Islet precursor cell (in vitro differentiated cells): ENCODE results near the gene PHF12.

Source experiments
- DNase-seq: peaks from one replicate; pipeline ENCODE4 v3.0.0-alpha.2; 2018

The PHF12 gene

DNA sequence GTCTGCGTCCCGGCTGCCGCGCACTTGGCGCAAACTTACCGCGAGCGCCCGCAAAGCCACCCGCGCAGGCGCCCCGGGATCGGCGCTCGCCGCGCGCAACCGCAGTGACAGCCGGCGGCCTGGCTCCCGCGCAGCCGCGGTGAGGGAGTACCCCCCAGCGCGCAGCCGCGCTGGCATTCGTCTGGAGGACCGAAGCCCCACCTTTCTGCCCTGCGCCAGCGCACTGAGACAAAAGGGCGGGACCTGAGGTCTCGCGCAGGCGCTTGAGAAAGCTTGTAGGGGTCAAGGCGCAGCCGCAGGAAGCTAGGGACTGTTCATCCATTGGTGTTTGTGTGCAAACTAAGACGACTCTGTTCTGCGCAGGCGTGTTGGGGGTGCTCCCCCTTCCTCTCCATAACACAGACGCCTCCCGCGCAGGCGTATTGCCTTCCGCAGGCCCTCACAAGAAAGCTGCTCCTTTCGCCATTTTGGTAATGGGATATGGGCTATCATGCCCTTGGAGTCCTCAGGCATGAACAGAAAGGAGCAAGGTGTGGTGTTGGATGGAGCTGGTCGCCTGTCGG is at the start of gene PHF12:
Gene PHF12 (minus strand): TSS at position 91 of the 563 bp plus-strand sequence. CDS start 558 bp downstream, outside the sequence.
- peak; percentile 100 for DNase-seq

DNA sequence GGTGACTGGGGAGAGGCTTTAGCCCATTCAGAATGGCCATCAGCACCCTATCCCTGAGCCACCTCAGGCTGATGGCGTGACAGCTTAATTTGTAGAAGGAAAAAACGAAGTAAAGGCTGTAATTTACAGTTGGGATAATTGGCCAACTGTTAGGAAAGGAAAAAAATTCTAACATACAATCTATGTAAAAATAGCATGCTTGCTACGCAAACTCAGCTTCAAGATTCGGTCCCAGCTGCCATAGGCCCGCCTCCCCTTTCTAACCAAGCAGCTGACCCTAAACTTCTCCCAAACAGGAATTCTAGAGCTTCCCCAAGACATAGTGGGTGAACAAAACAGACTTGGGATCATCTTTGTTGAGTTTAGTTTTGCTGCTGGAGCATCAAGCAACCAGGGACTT is 49.7 kb upstream of the PHF12 start:
- no peak for DNase-seq

DNA sequence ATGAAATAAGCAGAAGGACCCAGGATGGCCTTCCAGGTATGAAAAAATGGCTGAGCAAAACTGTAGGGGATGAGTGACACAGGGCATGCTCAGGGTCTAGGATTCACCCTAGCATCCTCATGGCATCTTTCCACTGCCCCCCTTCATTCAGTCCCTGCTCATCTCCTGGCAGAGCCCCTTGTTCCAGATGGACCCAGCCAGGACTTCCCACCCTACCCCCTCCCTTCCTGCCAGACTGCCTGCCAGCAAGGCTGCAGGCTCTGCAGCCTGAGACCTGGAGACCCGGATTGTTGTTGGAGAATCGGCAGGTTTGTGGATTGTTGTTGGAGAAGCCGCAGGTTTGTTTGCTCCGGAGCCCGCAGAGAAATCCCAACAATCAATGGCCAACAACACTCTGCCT is 47.9 kb upstream of the PHF12 start:
- DNase-seq = no peak

DNA sequence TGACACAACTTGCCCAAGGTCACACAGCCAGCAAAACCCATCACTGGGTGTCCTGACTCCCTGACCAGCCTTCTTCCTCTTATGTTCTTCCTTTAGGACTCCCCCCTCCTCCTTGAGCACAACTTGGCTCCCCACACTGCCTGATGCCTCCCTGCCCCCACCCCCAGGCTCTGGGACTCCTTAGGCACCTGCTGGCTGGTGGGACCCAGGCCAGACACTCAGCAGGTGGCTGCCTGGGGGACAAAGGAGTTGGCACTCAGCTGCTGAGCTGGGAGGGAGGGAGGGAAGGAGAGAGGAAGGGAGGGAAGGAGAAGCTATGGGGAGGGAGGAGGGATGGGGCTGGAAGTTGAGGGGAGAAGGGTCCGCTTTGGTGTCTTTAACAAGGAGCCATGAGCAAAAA is 46.5 kb upstream of the PHF12 start:
- DNase-seq = no peak

DNA sequence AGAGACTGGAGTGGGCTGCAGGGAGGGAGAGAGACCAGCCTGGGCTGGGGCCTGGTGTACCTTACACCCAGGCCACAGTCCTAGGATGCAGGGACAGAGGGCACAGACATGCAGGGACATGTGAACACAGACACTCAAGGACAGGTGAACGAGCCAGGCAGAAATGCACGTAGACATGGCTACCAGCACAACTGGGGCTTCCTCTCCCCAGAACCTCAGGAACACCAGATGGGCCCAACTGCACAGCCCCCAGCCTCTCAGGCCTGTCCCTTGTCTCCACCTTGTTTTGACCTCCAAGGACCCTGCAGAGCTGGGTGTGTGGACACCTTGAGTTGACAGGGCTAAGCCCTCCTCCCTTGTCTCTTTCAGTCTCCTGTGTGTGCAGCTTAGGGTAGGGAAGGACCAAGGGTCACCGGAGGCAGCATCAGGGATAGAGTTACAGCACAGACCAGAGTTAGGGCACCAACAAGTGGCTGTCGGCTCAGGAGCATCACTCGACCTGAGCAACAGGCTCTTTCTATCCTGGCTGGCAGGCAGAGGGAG is 45.3 kb upstream of the PHF12 start:
- no peak for DNase-seq

DNA sequence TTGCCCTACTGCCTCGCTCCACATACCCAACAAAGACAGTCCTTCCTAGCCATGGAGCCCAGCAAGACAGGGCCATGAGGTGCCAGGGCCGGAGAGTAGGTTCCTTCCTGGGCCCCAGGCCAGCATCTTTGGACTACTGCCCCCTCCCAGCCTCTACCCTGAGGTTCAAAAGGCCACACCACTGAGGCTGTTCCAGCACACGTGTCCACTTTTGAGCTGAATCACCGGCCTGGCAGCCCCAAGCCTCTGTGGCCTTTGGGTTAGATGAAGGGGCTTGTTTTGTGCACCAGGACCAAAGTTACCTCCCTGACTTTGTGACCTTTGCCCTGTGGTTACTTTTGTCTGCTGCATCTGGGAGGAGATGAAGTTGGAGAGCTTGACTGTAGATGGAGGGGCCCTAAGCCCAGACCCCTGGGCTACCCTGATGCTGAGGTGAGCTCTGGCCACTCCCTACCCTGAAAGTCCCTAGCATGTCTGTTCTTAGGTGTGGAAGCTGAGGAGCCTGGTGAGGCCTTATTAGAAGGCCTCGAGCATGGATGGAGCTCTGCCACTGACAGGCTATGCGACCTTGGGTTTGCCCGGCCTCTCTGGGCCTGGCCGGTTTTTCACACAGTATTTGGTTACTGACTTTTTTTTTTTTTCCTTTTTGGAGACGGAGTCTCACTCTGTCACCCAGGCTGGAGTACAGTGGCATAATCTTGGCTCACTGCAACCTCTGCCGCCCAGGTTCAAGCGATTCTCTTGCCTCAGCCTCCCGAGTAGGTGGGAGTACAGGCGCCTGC is 42.5 kb upstream of the PHF12 start:
- no peak for DNase-seq

DNA sequence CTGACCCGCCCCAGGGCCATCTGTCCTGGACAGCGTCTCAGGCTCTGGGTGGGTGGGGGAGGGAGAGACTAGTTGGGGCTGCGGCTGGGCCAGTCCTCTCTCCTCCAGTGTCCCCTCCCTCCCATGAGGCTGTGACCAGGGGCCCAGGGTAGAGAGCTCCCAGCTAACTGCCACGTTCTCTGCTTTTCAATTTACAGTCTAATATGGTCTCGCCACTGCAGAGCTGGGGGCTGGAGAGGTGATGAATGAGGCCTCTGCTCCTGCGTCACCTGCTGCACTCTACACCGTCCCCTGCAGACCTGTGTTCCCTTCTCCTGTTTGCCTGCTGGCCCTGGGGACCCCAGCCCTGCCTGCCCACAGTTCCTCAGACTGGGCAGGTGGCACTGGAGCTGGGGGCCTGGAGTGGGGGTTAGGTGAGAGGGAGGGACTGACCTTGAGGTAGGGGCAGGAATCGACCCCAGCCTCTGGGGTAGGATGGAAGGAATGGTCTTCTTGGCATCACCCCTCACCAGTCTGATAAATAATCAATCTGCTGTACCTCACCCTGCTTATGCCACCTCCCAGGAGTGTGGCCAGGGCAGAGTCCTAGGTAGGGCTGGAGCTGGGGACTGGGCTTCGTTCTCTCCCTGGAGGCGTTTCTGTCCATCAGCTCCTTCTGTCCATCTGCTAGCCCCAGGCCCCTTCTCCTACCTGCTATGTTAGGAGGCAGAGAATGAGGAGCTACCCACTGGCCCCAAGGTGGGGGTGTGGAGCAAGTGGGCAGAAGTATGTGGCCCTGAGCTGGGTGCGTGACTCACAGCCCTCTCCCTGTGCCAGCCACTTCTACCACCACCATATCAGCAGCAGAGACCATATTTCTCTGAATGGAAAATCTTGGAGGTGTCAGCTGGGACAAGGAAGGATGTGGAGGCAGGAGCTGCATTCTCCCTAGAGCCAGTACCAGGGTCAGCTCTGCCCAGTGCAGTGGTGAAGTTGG is 41.6 kb upstream of the PHF12 start:
- no peak for DNase-seq

DNA sequence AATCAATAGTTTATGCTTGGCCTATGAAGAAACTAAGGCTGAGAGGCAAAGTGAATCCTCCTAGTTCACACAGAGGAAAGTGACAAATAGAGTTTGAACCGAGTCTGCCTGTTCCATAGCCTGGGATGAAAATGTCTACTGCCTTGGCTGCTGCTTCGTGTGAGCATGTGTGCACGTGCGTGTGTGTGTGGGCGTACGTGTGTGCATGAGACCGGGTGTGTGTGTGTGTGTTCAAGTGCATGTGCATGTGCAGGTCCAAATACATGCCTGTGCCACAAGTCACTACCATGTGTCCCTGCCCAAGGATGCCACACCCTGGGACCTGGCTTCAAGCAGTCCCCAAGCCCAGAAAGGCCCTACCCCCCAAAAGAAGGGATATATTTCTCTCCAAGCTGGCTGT is 40.9 kb upstream of the PHF12 start:
- DNase-seq = no peak

DNA sequence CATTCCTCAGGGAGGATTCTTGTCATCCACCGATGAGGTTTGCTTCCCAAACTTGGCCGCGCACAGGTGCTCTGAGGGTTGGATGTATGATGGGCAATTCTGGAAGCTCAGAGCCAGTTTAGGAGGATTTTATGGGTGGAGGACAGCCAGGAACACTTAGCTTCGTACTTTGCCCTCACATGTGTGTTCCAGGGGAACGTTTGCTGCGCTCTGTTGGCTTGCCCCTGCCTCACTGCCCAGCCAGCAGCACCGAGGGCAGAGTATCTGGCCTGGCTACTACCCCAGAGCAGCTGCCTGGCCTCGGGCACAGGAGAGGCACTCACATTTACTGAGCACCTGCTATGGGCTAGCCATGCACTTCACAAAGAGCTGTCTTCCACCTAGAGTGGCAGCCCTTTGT is 40.5 kb upstream of the PHF12 start:
- DNase-seq = no peak

DNA sequence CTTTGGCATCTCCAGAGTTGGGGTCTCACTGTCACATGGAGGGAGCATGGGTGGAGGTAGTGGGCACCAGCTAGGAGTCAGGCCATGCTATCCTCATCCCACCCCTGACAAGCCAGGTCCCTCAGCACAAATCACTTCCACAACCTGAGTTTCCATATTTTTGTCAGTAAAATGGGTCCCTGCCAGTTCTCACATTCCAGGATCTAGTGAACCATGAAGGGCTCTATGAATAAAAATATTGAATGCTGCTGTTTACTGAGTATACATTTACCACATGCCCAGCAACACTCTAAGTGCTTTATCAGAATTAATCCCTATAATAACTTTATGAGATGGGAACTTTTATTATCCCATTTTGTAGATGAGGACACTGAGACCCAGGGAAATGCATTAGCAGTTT is 37.7 kb upstream of the PHF12 start:
- DNase-seq = no peak

DNA sequence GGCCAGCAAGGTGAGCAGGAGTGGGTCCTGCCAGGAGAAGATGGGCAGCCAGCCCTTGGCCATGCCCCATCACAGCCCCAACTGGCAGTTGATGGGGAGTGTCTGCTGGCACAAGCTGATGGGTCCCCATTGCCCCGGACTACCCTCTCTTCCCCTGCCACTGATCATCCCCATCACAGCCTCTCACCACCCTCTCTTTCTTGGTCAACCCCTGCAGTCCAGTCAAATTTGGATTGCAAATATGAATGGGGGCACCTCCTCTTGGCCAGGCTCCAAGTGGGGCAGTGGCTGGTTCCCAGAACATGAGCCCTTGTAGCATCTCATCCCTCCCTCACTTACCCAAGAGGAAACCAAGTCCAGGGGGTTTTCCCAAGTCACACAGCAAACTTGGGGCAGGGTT is 37.2 kb upstream of the PHF12 start:
- DNase-seq = no peak

DNA sequence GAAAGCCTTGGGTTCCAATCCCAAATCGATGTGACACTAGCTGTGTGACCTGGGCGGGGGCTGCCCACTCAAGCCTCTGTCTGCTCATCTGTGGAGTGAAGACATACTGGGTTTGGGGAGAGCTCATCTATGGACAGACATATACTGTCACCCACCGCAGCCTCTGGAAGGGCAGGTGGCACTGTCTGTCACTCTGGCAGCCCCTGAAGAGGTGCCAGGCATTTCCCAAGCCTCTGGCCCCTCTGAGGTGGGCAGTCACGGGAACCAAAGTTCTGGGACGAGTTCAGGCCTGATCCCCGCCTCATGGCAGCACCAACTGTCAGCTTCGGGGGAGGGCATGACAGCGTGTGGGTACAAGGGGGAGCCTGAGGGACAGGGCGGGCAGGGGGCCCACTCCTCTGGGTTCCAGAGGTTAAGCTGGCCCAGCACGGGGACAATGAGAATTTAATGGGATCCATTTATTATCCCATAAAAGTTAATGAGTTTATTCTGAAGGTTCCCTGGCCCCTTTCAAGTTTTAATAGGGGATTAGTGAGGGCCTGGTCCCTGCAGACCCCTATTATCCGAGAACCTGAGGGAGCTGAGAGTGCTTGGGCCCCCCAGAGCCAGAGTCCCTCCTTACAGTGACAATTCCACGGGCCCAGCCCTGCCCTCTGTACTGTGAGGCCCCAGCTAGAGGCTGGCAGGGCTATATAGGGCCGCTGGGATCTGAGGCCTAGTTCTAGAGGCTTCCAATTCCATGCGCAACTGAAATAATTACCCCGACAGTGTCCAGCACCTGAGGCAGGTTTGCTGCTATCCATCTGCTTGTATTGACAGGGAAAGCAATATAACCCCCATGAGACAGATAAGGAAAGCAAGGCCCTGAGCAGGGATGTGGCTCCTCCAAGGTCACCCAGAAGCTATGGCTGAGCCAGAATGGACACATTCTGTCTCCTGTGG is 35.7 kb upstream of the PHF12 start:
- DNase-seq = no peak

DNA sequence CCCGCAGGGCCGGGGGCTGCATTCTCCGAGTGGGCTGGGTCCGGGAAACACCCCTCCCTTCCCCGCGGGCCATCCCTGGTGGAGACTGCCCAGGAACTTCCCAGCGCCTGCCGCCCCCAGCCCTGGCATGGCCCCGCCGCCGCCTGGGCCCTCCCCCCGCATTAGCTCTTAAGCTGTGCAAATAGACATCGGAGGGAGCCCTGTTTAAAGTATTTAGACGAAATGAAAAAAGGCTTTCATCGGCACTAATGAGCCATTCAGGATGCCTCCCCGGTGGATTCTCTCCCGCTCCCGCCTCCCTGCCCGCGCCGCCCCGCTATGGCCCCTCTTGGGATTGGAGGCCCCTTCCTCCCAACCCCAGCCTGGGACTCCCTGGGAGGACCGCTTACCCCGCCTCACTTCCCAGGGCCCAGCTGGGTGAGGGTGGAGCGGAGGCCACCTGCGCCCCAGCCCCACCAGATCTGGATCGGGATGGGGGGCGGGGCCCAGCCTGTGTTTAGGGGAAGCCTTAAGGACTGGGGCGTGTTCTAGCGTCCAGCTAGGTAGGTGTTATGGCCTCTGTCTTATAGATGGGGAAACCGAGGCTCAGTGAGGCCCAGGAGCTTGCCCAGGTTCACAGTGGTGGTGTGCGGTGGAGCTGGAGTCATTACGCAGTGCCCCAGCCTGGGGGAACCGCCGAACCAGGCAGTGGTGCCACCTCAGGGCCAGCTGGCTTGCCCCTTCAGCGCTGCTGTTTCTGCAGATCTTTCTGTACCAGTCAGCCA is 34.8 kb upstream of the PHF12 start:
- no peak for DNase-seq

DNA sequence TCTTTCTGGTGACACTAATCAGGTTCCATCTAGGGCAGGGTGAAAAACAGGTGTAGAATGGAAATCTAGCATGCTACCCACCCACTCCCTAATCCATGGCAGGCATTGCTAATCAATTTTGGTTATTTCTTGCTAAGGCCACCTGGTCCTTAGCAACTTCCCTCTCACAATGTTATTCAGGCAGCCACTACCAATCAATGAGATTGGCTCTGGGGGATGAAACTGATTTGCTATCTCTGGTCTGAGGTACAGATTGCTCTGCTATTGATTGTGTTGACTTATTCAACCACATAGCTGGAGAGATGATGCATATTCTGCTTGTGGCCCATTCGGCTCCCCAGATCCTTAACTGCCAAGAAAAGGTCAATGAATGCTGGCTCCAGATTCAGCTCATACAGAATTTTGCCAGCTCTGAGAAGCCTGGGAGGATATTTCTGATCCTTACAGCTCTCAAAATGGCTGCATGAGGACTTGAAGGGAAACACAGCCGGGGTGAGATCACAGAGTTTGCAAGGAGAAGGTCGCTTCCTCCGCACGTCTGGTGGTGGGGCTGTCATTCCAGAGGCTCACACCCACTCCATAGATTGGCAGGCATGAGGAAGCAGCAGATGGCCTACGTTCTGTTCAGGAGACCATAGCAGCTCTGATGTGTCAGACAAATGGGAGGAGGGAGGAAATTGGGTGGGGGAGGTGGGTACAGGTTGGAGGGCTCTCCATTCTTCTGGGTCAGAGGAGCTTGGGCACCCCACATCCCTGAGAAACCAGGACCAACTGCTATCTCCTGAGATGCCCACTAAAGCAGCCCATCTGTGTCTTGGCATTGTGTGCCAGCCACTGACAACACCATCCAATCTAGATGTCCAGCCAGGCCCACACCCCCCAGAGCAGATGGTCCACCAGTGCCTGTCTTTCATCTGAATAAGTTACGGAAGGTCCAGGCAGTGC is 32.2 kb upstream of the PHF12 start:
- no peak for DNase-seq

DNA sequence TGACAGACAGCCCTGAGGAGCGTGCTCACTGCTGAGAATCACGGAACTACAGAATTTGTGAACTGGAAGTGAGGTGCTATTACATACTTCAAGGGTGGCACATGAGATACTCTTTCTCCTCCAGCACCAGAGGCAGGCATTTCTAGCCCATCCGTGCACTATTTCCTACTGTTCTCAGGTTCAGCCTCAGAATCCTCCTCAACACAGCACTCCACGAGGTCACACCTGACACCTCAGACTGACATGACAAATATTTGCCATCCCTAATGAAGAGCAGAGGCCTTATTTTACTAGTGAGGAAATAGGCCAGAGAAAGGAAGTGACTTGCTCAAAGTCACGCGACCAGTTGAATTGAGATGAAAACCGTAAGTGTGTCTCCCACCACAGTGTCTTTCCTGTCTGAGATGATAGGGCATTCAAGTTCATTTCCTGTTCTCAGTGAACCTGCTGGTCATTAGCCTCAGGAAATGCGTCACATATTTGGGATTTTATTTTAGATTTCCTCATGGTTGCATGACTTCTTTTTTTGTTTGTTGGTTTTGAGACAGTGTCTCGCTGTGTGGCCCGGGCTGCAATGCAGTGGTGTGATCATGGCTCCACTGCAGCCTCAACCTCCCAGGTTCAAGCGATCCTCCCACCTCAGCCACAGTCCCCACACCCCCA is 30.9 kb upstream of the PHF12 start:
- DNase-seq = no peak

DNA sequence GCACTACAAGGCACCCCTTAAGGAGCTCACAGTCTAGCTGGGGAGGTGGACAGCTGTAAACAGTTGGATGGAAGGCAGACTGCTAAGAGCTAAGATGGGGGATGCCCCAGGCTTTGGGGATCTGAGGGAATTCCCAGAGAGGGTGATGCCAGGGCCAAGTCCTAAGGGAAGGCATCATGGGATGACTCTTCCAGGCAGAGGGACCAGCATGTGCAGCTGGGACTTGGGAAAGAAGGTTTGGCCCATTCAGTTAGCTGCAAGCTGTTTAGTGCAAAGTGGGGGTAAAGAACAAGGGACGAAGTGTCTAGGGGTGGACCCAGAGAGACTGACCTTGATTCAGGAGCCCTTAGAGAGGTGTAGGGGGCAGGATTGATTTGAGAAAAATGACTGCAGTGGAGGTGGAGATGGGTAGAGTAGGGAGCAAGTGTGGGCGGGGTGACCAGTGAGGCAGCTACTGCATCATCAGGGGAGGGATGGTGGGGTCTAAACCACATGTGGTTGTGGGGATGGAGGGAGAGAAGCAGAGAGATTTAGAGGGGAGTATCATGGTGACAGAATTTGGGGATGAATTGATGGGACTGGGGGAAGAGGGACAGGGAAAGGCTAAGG is 27.1 kb upstream of the PHF12 start:
- DNase-seq = no peak

DNA sequence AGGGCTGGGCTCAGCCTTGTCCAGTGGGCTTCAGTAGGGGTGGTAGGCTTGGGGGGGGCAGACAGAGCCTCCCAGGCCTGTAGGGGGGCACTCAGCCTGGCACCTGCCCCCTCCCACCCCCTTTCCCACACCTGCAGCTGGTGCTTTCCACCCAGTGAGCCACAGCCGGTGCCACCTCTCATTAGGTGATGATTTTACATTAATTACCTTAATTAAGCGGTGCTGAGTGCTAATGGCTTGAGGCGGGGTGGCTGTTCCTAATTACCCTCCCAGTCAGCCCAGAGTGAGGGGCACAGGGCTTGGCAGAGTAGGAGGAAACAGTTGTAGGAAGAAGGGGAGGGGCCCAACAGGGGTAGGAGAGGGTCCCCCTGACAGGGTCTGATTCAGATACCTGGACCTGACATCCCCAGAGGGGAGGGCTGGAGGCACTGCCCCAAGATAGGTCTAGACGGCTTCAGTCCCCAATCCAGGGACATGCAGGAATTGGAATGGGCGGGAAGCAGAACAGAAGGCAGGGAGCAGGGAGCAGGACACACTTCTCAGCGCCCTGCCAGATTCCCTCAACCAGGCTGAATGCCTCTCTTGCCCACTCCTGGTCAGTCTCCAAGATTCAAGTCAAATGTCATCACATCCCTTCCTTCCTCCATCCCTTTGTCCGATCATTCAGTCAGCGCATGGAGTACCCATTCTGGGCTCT is 26.5 kb upstream of the PHF12 start:
- DNase-seq = no peak

DNA sequence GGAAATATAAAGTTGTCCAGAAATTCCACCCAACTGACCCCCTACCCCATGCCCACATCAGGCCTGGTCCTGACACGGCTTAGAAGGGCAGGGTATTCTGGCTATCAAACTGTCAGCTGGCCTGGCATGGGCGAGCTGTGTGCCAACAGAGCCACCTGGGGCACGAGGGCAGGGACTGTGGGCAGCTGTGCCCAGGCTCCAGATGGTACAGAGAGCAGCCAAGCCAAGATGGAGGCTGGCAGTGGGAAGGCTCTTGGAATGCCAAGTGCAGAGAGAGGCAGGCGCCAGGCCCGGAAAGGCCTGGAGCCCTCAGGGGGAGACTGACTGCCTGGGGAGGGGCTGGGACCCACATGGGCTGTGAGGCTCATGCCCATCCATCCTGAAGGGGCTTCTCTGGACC is 24.3 kb upstream of the PHF12 start:
- DNase-seq = no peak

DNA sequence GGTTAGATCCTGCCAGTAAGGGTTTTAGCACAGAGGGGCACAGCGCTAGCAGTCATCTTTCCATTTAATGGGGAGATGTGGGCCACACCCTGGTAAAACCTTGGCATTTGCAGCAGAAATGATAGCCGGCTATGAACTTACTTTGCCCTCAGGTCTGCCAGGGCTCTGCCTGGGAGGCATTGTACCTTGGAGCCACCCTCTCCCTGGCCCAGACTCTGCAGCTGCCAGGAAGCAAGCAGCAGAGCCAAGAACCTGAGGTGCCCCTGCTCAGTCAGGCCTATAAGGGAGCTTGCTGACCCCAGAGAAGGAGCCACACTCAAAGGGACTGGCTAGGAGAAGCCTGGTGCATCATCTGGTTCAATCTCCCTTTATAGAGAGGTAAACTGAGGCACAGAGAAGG is 23.7 kb upstream of the PHF12 start:
- no peak for DNase-seq
